GM19328 (cell line): ENCODE measurements around the gene SLC25A24.
"Not testable (repeated sequence)": the region's sequence is repeated elsewhere in the genome, so short reads cannot be mapped to it uniquely, and the experiment has no call there.

Experiments used
- ATAC-seq: cut with Tn5 transposase; IDR thresholded peaks from one replicate; pipeline ENCODE4 v1.9.1; 2021; ENCODE audit warnings: mild to moderate bottlenecking, moderate library complexity; ENCODE audit not compliant: unreplicated experiment

SLC25A24 gene

DNA sequence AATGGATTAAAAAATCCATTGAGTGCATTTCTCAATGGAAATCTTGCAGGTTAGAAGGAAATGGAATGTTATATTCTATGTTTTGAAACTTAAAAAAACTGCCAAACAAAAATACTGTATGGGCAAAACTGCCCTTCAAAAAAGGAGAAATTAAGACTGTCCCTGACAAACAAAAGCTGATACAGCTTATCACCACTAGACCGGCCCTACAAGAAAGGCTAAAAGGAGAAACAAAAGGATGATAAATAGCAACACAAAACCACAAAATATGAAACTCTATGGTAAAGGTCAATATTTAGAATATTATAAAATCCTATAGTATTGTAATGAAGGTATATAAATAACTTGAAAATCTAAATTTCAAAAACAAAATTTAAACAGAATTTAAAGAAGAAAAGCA is 60.0 kb downstream of the SLC25A24 start:
- ATAC-seq: no peak

DNA sequence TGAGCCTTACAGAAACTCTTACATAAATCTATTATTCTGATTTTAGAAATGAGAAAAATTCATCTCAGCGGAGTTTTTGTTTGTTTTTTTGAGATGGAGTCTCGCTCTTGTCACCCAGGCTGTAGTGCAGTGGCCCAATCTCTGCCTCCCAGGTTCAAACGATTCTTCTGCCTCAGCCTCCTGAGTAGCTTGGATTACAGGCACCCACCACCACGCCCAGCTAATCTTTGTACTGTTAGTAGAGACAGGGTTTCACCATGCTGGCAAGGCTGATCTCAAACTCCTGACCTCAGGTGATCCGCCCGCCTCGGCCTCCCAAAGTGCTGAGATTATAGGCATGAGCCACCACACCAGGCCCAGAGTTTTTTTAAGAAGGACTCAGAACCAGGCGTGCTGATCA is 60.6 kb downstream of the SLC25A24 start:
- not testable (repeated sequence) for ATAC-seq

DNA sequence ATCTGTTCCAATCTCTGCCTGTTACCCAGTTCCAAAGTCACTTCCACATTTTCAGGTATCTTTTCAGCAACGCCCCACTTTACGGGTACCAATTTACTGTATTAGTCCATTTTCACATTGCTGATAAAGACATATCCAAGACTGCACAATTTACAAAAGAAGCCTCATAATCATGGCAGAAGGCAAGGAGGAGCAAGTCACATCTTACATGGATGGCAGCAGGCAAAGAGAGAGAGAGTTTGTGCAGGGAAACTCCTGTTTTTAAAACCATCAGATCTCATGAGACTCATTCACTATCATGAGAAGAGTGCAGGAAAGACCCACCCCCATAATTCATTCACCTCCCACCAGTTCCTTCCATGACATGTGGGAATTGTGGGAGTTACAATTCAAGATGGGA is 67.0 kb downstream of the SLC25A24 start:
- ATAC-seq: not testable (repeated sequence)

DNA sequence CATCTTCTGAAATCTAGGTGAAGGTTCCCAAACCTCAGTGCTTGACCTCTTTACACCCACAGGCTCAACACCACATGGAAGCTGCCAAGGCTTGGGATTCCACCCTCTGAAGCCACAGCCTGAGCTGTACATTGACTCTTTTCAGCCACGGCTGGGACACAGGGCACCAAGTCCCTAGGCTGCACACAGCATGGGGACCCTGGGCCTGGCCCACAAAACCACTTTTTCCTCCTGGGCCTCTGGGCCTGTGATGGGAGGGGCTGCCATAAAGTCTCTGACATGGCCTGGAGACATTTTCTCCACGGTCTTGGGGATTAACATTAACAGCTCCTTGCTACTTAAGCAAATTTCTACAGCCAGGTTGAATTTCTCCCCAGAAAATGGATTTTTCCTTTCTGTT is 67.8 kb downstream of the SLC25A24 start:
- ATAC-seq: not testable (repeated sequence)

DNA sequence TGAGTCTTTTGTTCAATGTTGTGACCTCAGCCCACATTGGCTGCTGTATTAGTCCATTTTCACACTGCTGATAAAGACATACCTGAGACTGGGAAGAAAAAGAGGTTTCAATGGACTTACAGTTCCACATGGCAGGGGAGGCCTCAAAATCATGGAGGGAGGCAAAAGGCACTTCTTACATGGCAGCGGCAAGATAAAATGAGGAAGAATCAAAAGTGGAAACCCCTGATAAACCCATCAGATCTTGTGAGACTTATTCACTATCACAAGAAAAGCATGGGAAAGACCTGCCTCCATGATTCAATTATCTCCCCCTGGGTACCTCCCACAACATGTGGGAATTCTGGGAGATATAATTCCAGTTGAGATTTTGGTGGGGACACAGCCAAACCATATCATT is 68.9 kb downstream of the SLC25A24 start:
- not testable (repeated sequence) for ATAC-seq

DNA sequence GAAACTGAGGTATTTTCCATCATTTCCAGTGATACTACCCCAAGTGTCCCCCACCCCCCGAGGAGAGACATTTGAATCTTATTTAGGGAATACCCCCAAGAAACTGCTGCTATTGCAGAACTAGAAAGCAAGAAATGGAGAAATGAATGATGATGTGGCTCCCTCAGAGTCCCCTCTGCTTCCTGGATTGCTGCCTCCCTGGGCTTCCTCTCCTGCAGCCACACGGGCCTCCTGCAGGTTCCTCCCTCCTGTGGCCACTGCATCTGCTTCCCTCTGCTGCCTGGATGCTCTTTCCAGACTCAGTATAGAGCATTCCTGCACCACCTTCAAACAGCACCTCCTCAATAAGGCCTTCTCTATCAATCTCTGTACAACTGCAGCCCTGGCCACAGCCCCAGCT is 69.3 kb downstream of the SLC25A24 start:
- ATAC-seq: no peak

DNA sequence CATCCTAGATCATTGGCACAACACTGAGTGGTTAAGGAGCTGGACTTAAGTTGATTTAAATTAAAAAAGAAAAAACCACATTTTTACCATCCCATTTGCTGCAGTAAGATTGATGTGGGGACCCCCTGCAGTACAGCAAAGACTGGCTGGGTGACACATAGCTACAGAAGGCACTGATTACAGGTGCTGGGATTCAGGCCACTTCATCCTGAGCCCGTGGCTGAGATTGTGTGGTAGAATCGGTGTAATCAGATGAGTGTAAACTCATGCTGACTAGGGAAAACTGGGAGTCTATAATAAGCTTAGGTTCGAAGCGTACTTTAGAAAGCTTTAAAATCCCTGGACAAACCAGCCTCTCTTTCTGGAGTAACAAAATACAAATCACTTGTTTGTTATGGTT is 70.1 kb downstream of the SLC25A24 start:
- ATAC-seq: no peak

DNA sequence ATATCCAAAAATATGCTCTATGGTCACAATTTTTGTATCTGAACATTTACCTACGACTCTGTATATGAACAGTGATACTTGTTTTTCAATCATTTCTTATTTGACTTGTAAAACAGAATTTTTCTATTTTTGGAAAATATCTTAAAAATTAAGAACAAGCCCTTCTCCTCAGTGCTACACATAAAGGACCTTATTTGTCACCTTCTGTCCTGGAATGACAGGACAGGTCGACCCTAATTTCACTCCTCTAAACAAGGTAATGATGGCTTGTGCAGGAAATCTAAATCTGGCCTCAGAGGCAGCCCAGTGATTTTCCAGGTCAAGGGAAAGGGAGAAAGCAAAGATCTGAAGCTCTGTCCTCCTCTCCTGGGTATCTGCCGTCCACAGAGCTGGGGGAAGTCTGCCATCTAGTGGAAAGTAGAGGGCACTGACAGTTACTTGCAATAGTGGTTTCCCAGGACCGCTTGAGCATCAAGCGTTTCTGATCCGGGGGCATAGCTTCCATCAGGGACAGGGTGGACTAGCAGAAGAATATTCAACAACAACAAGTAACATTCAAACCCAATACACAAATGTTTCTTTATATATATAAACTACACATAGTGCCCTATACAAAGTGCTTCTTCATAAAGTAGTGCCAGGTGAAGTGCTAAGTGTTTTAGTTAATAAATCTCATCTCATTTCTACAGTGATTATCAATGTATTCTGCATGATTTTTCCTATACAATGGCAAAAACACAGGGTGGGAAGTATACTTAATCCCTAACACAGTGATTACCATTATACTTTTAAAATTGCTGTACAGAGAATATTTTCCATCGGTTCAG is 74.6 kb downstream of the SLC25A24 start:
- ATAC-seq: peak; percentile 83

DNA sequence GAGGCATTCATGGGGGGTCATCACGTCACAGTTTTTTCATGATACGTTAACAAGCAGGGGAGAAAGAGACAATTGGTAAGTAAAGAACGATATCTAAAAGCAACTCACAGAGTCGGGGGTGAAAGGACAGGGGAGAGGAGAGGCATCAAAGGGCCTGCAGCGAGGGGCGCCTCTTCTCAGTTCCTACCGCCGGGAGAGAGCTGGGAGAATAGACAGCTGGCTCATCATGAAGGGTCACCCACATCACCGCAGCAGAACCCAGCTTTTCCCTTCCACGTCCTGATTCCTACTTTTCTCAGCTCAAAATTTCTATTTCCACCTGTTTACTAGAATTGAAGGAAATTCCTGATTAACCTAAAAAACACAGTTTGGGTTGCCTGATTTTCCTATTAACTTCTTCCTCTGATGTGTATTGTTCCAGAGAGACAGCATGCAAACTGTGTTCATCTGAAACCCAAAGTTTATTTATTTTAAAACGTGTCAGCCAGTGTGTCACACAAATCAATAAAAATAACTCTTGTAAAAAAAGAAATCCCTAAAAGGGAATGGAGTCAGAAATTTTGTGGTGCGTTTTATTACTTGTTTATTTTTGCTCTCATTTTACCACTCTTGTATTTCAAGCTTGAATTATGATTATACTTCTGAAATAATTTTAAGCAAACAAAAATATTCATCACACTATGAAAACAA is 75.4 kb downstream of the SLC25A24 start:
- ATAC-seq: no peak

DNA sequence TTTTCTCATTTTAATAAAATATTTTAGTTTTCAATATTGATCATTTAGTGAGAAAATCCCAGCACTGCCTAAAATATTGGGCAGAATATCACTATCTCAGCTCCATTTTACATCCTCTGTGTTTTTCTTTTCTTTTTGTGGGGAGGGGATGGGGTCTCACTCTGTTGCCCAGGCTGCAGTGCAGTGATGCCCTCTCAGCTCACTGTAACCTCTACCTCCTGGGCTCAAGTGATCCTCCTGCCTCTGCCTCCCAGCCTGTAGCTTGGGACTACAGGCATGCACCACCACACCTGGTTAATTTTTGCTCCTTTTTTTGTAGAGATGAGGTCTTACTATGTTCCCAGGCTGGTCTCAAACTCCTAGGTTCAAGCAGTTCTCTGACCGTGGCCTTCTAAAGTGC is 76.1 kb downstream of the SLC25A24 start:
- ATAC-seq: no peak

DNA sequence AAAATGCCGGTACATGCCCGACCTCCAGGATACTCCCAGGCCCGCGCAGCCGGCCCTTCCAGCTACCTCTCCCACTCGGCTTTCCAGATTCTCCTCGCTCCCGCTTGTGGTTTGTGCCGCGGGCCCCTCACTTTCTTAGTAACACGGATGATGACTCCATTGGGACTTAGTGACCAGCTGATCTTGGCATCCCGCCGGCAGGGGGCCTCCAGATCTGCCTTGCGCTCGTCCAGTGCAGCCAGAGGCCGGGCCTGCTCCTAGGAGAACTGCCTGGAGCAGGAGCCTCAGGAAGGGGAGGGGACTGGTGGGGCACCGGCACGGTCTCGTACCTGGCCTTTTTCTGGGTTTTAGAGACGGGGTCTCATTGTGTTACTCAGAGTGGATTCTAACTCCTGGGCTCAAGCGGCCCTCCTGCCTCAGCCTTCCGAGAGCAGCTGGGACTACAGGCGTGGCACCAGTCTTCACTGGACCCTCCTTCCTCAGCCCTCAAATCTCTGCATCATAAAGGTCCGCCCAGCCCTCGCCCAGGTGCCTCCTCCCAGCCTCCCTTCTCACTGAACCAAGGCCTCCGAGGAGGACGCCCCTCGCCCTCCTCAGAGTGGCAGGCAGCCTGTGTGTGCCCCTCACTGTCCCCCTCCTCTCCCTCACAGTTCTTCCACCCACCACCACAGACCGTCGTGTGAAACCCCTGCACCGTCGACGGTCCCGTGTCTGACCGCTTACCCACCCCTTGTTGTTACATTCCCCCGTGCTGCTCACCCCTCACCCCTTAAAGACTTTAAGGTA is 78.6 kb downstream of the SLC25A24 start:
- ATAC-seq: no peak

DNA sequence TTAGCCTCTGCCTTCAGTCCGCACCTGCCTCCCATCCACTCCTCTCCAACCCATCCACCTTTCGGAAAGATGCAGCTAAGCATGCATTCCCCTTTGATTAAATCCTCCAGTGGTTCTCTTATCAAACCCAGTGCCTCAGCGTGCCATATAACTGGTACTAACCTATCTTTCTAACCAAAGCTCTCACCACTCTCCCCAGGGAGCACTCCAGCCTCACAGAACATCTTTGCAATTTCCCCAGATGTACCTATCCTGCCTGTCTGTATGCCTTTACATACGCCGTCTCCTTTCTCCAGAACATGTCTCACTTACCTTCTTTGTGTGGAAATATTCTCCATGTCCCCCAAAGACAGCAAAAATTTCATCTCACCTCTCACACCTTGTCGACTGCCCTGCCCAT is 80.0 kb downstream of the SLC25A24 start:
- ATAC-seq: no peak

DNA sequence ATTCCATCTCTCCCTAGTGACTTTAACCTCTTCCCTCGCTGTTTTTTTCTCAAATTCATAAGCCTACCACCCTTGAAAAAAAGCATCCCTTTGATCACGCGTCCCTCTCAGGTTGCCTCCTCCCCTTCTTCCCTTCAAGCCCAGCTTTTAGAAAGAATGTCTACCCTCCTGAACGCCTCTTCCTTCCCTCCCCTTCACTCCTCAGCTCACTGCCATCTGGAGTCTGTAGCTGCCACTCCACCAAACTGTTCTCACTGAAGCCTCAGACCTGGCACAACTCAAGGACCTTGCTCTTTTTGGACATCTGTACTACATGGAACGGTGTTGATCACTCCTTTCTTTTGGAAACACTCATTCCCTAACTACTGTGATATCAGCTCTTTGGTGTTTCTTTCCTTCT is 80.6 kb downstream of the SLC25A24 start:
- ATAC-seq: no peak

DNA sequence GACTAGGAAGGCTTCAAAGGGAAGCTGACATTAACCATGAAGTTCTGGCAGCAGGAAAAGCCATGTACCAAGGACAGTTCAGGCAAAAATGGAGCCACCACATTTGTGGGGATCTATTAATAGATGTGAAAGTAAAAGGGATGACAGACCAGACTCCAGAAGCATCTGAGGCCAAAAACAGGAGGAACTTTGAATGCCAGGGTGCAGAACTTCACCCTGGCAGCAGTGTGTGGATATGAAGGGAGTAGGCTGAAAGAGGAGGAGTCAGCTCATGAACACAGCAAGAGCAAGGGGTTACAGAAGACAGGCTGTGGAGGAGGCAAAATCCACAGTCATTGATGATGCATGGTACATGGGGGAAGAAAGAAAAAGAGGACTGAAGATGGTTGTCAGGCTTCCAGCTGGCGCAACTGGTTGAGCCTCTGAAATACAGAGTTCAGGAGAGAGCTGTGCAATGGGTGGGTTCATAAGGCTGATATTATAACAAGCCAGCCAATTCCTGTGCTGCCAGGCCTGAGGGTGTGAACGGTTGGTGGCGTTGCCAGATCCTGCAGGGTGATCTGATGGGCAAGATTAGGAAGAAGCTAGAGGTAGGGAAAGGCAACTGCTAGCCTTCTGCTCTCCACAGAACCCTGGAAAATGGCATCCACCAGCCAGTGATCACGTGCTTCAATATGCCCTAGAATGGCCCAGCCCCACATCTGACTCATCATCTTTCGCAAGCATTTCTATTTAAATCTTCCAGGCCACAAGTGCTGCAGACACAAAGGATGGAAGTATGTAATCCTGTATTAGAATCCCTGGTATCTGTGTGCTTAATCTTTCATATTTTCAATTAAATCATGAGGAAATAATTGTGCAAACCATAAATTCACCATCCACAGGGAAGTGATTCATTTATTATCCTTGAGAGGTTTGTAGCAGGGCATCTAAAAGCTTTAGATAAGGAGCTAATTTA is 81.9 kb downstream of the SLC25A24 start:
- no peak for ATAC-seq

DNA sequence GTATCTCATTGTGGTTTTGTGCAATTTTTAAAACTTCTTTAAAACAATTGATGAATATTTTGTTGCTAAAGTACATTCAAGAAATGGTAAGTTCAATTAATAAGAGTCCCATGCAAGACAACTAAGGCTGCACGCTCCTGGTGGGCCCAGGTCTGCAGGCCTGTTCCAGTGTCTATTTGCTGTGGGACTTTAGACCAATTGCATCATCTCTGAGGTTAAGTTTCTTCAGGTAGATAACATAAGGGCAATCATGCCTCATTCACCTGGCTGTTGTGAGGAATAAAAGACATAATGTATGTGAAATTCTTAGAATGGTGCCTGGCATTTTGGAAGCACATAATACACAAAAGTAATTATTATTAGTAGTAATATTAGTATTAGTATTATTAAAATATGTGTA is 82.9 kb downstream of the SLC25A24 start:
- no peak for ATAC-seq

DNA sequence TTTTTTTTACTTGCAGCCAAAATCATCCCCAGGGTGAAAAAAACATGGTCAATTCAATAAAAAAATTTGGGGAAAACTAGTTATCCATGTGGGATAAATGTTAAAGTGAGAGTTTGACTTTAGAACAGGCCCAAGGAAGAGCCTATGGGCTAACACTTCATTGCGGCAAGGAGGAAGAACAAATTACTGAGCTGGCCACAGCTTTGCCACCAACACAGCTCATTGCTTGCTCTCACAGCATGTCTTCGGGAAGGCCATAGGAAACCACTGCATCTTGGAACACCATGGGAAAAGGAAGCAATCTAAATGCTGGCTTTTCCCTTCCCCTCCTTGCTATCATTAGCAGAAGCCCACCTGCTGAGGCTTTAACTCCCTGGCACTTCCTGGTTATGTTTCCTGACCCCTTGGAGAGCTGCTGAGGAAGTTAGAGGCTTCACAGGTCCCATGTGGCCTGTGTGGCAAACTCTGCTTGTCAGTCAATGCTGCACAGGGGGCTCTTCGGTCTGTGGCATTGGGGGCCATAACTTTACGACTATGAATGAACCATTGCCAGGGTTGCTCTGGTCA is 86.0 kb downstream of the SLC25A24 start:
- ATAC-seq: no peak

DNA sequence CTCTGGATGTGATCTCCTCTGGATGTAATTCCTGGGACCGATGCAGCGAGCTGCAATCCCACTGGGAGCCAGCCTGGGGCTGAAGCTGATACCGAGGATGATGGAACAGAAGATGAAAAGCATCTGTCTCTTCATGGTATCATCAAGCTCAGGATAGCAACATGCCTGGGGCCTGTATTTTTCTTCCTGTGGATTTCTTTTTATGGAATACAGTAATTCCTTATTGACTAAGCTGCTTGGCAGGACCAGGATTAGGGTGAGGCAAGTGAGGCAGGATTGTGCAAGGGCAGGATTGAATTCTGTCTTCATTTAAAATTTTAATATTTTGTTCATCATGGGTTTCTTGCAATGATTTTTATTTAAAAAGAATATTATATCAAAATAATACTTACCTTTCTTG is 86.6 kb downstream of the SLC25A24 start:
- ATAC-seq: no peak

DNA sequence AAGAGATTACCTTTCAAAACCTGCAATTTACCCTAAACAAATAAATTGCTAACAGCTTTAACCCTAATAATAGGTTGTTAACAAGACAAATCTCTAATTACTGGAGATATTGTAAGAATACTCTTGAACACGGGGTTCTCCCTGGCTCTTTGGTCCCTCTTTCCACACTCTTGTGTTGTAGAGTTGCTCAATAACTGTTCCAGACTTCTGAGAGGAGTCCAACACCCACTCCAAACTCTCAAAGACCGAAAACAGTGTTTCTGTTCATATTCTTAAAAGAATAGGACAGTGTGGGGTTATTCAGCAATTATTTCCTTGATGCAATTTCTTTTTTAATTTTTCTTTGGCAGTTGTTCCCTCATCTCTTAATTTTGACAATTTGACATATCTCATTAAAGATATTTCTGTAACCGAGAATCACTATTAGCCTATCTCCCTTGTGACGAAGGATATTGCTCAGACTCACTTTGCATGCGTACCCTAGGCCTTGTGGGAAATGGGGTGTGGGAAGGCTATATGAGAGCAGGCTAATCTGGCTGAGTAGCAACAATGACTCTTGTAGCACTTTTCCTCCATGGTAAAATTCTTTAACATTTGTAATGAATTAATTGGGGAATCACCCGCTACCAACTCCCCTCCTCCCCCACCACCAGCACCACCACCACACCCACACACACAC is 90.7 kb downstream of the SLC25A24 start:
- no peak for ATAC-seq

DNA sequence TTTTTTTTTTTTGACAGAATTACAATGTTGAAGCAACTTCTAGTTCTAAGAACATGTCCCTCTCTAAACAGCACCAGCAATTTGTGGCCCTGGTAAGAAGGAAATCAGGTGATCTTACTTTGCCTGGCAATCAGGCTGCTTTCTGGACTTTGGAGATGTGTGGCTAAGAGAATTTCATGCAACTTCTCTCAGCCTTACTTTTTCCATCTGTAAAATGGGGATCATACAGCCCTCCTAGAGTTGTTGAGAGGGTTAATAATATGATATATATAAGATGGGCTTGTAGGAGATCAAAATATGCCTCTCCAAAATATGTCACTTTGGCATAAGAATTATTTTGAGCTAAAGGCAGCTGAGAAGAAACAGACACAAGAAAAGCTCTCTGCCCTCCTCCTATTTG is 92.0 kb downstream of the SLC25A24 start:
- no peak for ATAC-seq

DNA sequence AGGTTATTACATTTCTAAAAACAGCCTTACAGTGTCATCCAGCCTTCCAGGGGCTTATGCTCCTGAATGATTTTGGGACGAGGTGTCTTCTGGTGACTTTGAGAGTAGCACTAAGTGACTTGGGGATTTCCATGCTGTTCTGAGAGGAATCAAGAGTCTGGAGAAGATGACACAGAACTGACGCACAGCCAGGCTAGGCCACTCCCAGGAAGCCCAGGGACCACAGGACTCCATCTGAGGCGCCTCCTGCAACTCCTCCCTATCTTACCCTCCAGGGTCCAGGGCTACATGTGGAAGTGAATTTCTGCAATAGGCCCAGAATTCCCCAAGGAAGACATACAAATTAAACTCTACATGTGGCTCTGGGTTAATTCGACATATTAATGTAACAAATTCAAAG is 92.5 kb downstream of the SLC25A24 start:
- ATAC-seq: no peak
